GM12878 (cell line): ENCODE results near the gene OCA2.

Experiments used
- BHLHE40 ChIP-seq, 2 experiments: fragments of 450-650 bp in 1 of 2; IDR thresholded peaks; 2 replicates each; pipeline ENCODE4 v1.6.1; 2011 to 2017; ENCODE audit warnings: low read depth in 2 of 2, borderline replicate concordance in 1 of 2, improper control_type of control experiment in 1 of 2, low read length in 1 of 2, mild to moderate bottlenecking in 1 of 2
- BRCA1 ChIP-seq: IDR thresholded peaks from 2 replicates; pipeline ENCODE4 v1.6.1; 2011; ENCODE audit warnings: low read depth, low read length, improper control_type of control experiment
- EZH2 ChIP-seq: IDR thresholded peaks from 2 replicates; pipeline ENCODE4 v1.6.1; 2012; ENCODE audit warnings: low read depth, mild to moderate bottlenecking, control low read depth, inconsistent platforms, low read length, borderline replicate concordance; ENCODE audit not compliant: control insufficient read depth
- FOXM1 ChIP-seq: IDR thresholded peaks from 2 replicates; pipeline ENCODE4 v1.6.1; 2012; ENCODE audit warnings: low read depth, mild to moderate bottlenecking, inconsistent platforms, low read length, moderate library complexity
- KAT2A ChIP-seq: conservative IDR thresholded peaks from 2 replicates; pipeline ENCODE4 v1.6.1; 2011; ENCODE audit warnings: low read depth, low read length; ENCODE audit not compliant: control insufficient read depth
- KDM1A ChIP-seq: fragments of 200-600 bp; sonication (generic); IDR thresholded peaks from 2 replicates; pipeline ENCODE4 v1.6.1; 2016; ENCODE audit warnings: borderline replicate concordance
- NR2C2 ChIP-seq: IDR thresholded peaks from 2 replicates; pipeline ENCODE4 v1.6.1; 2011; ENCODE audit warnings: borderline replicate concordance, low read depth; ENCODE audit not compliant: control insufficient read depth, insufficient read length
- POLR2A ChIP-seq: IDR thresholded peaks from 2 replicates; pipeline ENCODE4 v1.6.1; 2011; ENCODE audit warnings: low read depth, mild to moderate bottlenecking, low read length
- RAD51 ChIP-seq: fragments of 450-650 bp; IDR thresholded peaks from 2 replicates; pipeline ENCODE4 v1.6.1; 2016; ENCODE audit warnings: moderate library complexity, mild to moderate bottlenecking, inconsistent platforms
- SIN3A ChIP-seq: IDR thresholded peaks from 2 replicates; pipeline ENCODE4 v1.6.1; 2012; ENCODE audit warnings: low read depth, low read length, improper control_type of control experiment
- TCF12 ChIP-seq: IDR thresholded peaks from 2 replicates; pipeline ENCODE4 v1.6.1; 2011; ENCODE audit warnings: low read depth, mild to moderate bottlenecking, low read length
- TF ChIP-seq, protein P1 (sequence below), 3 experiments: IDR thresholded peaks in 2 of 3; conservative IDR thresholded peaks in 1 of 3; 2 replicates each; pipeline ENCODE4 v1.5.1; 2011; ENCODE audit warnings: low read depth in 3 of 3, low read length in 3 of 3, mild to moderate bottlenecking in 3 of 3, control low read depth in 2 of 3, moderate library complexity in 2 of 3, inconsistent platforms in 1 of 3, mixed read lengths in 1 of 3; ENCODE audit not compliant: control insufficient read depth in 2 of 3, insufficient read depth in 1 of 3; ENCODE audit errors: extremely low read depth in 1 of 3
- TF ChIP-seq, protein P2 (sequence below): fragments of 450-650 bp; IDR thresholded peaks from 2 replicates; pipeline ENCODE4 v1.6.1; 2017; ENCODE audit warnings: mild to moderate bottlenecking, moderate library complexity

DNA sequence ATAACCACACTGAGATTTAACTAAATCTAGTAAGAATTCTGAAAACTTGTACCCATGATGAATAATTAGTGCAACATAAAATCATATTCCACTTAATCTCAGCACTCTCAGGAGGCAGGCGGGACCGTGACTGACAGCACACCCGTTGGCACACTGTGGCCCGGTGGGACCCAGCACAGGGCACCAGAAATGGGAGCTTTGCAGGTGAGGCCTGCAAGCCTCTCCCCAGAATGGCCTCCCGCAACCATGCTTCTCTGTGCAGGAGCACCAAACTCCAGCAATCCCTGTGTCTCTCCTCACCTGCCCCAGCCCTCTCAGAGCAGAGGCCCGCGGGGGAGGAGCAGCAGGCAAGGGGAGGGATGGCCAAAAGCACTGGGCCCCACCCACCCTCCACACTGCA, 31.5 kb upstream of the OCA2 start:
- TF ChIP-seq RAD51 (no peak), NR2C2 (no peak), BHLHE40 (IDR thresholded peaks at IDR 0.05; ENCODE audit: borderline replicate concordance in 1 of 2, low read depth in 2 of 2, low read length in 1 of 2) (no peak), SIN3A (no peak), FOXM1 (no peak), BRCA1 (no peak), EZH2 (no peak), POLR2A (no peak), TCF12 (no peak), KAT2A (no peak), KDM1A (no peak)
- TF ChIP-seq, protein P1, sequence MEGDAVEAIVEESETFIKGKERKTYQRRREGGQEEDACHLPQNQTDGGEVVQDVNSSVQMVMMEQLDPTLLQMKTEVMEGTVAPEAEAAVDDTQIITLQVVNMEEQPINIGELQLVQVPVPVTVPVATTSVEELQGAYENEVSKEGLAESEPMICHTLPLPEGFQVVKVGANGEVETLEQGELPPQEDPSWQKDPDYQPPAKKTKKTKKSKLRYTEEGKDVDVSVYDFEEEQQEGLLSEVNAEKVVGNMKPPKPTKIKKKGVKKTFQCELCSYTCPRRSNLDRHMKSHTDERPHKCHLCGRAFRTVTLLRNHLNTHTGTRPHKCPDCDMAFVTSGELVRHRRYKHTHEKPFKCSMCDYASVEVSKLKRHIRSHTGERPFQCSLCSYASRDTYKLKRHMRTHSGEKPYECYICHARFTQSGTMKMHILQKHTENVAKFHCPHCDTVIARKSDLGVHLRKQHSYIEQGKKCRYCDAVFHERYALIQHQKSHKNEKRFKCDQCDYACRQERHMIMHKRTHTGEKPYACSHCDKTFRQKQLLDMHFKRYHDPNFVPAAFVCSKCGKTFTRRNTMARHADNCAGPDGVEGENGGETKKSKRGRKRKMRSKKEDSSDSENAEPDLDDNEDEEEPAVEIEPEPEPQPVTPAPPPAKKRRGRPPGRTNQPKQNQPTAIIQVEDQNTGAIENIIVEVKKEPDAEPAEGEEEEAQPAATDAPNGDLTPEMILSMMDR (IDR thresholded peaks at IDR 0.05 in 2 of 3, conservative IDR thresholded peaks at IDR 0.05 in 1 of 3; ENCODE audit: control insufficient read depth in 2 of 3, extremely low read depth in 1 of 3, insufficient read depth in 1 of 3, low read depth in 3 of 3, low read length in 3 of 3): no peak
- TF ChIP-seq, protein P2, sequence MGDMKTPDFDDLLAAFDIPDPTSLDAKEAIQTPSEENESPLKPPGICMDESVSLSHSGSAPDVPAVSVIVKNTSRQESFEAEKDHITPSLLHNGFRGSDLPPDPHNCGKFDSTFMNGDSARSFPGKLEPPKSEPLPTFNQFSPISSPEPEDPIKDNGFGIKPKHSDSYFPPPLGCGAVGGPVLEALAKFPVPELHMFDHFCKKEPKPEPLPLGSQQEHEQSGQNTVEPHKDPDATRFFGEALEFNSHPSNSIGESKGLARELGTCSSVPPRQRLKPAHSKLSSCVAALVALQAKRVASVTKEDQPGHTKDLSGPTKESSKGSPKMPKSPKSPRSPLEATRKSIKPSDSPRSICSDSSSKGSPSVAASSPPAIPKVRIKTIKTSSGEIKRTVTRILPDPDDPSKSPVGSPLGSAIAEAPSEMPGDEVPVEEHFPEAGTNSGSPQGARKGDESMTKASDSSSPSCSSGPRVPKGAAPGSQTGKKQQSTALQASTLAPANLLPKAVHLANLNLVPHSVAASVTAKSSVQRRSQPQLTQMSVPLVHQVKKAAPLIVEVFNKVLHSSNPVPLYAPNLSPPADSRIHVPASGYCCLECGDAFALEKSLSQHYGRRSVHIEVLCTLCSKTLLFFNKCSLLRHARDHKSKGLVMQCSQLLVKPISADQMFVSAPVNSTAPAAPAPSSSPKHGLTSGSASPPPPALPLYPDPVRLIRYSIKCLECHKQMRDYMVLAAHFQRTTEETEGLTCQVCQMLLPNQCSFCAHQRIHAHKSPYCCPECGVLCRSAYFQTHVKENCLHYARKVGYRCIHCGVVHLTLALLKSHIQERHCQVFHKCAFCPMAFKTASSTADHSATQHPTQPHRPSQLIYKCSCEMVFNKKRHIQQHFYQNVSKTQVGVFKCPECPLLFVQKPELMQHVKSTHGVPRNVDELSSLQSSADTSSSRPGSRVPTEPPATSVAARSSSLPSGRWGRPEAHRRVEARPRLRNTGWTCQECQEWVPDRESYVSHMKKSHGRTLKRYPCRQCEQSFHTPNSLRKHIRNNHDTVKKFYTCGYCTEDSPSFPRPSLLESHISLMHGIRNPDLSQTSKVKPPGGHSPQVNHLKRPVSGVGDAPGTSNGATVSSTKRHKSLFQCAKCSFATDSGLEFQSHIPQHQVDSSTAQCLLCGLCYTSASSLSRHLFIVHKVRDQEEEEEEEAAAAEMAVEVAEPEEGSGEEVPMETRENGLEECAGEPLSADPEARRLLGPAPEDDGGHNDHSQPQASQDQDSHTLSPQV: no peak
